Transverse colon (tissue), 4 donors: Measurements from ENCODE around the gene HMG20B. TPM values are rescaled to one million over a fixed set of nuclear protein-coding genes. Genes with fewer than 3 reads are reported as not detected.
"Not testable (repeated sequence)": the region's sequence is repeated elsewhere in the genome, so short reads cannot be mapped to it uniquely, and the experiment has no call there.

Experiments
- DNase-seq: peaks from one replicate; pipeline ENCODE4 v3.0.0-alpha.2; 2019
- H3K27ac ChIP-seq, 4 donors: fragments of 200-600 bp; sonication (generic); 2 replicates each; pipeline ENCODE4 v1.5.1; 2016 to 2018; ENCODE audit warnings: inconsistent platforms in 4 of 4
- H3K27me3 ChIP-seq: fragments of 200-600 bp; sonication (generic); 2 replicates; pipeline ENCODE4 v1.5.1; 2017; ENCODE audit warnings: inconsistent platforms
- H3K36me3 ChIP-seq, 4 donors: fragments of 200-600 bp; sonication (generic); 2 replicates each; pipeline ENCODE4 v1.5.1; 2017 to 2019; ENCODE audit warnings: inconsistent platforms in 4 of 4
- H3K4me1 ChIP-seq, 4 donors: fragments of 200-600 bp; sonication (generic); 2 replicates each; pipeline ENCODE4 v1.5.1; 2017 to 2020; ENCODE audit warnings: inconsistent platforms in 4 of 4
- H3K4me3 ChIP-seq, 4 donors: fragments of 200-600 bp; sonication (generic); 1 replicate in 1 of 4; 2 replicates in 3 of 4; pipeline versions ENCODE4 v1.5.1 to v1.6.1; 2017 to 2019; ENCODE audit warnings: inconsistent platforms in 4 of 4
- H3K9me3 ChIP-seq, 2 donors: fragments of 200-600 bp; sonication (generic); 2 replicates each; pipeline ENCODE4 v1.5.1; 2017 to 2019; ENCODE audit warnings: inconsistent platforms in 2 of 2
- CTCF ChIP-seq, 5 experiments: fragments of 200-600 bp in 3 of 5; fragments of 450-650 bp in 2 of 5; sonication (generic) in 3 of 5; IDR thresholded peaks; 1 replicate in 2 of 5; 2 replicates in 3 of 5; pipeline ENCODE4 v1.5.1; 2016 to 2017; ENCODE audit warnings: antibody characterized with exemption in 5 of 5, inconsistent platforms in 3 of 5, mild to moderate bottlenecking in 2 of 5, moderate library complexity in 1 of 5
- EP300 ChIP-seq: sonication (generic); formaldehyde crosslinking; IDR thresholded peaks from one replicate; pipeline ENCODE4 v1.6.1; 2017; ENCODE audit warnings: antibody characterized with exemption, low read depth
- POLR2A ChIP-seq: fragments of 450-650 bp; IDR thresholded peaks from one replicate; pipeline ENCODE4 v1.6.1; 2016; ENCODE audit warnings: antibody characterized with exemption, mild to moderate bottlenecking, moderate library complexity
- POLR2AphosphoS5 ChIP-seq, 3 donors: sonication (generic); formaldehyde crosslinking; IDR thresholded peaks; one replicate each; pipeline ENCODE4 v1.6.1; 2016; ENCODE audit warnings: antibody characterized with exemption in 3 of 3
- WGBS, 2 donors: methylation state at CpG; one replicate each; pipeline ENCODE4 v1.1.5; 2018; ENCODE audit warnings: low coverage in 1 of 2; 5-methylcytosine and 5-hydroxymethylcytosine counted together
- in situ Hi-C, 4 donors: fragments of 200-750 bp; cut with MboI; loops; one replicate each; pipeline versions ENCODE4 v1.15.0 to v1.15.1; 2017; ENCODE audit warnings: low sequenced_read_pairs in 3 of 4, low pct_ligation_motif_present in 1 of 4, low pct_unique_long_range_greater_than_20kb in 1 of 4
- intact Hi-C: fragments of 100-400 bp; cut with DNase I; formaldehyde crosslinking; loops from one replicate; pipeline ENCODE4 v1.15.1; 2023; ENCODE audit warnings: low total_unique reads
- total RNA-seq, 4 donors: library from RNA; depleted of rRNA; stranded (reverse); fragments of >200 nt; gene quantifications; one replicate each; pipeline ENCODE4 v1.1.0, GENCODE V29; 2016

HMG20B gene
- total RNA-seq, 4 donors from 2014 or later: 88.9 to 555 (median 130) TPM

GRCh38 chr19:3526507-3527237, 46.1 kb upstream of the HMG20B start:
- TF ChIP-seq EP300 (no peak), POLR2A (no peak), POLR2AphosphoS5 (IDR thresholded peaks at IDR 0.05) (no peak), CTCF (IDR thresholded peaks at IDR 0.05) (no peak)
- Histone ChIP-seq H3K27ac (no peak overlapping the region), H3K4me3 (no peak overlapping the region), H3K27me3 (no peaks in the 10 kb centered on the region), H3K4me1 (no peaks in the 10 kb centered on the region), H3K9me3 (no peaks in the 10 kb centered on the region), H3K36me3 (peaks cover 0 to 42% (median 12%) of the 10 kb centered on the region in 4 donors)
- DNase-seq: no peak
- intact Hi-C loops: loop anchor here (2.0 kb wide), 1 partner anchor 14 kb away; no protein-coding TSS in a partner anchor
- WGBS, 2 donors: 96% methylated on average over 19 of the region's 28 CpGs; no CpG with 5 or more reads in 1 of the 2 donors
- in situ Hi-C loops: no loop called here

DNA sequence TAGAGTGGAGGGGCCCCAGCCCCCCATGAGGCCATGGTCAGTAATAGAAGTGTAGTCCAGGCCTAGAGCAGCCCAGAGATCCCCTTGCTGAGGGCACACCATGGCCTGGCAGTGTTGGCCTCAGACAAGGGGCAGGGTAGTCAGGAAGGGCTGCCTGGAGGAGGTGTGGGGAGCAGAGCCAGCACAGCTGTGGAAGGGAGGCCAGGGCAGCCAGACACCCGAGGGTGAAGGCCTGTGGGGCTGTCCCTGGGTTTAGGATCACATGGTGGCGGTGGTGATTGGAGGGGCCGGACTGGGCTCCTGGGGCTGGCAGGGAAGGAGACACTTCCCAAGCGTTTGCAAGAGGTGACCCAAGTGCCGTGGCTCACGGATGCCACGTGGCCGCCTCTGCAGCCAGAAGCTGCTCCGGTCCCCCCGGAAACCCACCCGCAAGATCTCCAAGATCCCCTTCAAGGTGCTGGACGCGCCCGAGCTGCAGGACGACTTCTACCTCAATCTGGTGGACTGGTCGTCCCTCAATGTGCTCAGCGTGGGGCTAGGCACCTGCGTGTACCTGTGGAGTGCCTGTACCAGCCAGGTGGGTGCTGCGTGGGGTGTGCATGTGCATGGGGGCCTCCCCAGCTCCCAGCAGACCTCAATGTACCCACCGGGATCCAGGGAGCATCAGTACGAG, 45.4 kb upstream of the HMG20B start:
- DNase-seq: no peak
- WGBS, 2 donors: 93% methylated on average over 21 of the region's 21 CpGs; no CpG with 5 or more reads in 1 of the 2 donors
- H3K27ac ChIP-seq: no peak overlapping the region
- in situ Hi-C loops (no loop called here), intact Hi-C loops (loop anchor here (2.0 kb wide), 1 partner anchor 15 kb away; no protein-coding TSS in a partner anchor)
- H3K27me3 ChIP-seq: no peaks in the 10 kb centered on the region
- peaks cover 0 to 47% (median 16%) of the 10 kb centered on the region in 4 donors for H3K36me3 ChIP-seq
- no peaks in the 10 kb centered on the region for H3K9me3 ChIP-seq
- no peak overlapping the region for H3K4me3 ChIP-seq
- H3K4me1 ChIP-seq: no peaks in the 10 kb centered on the region
- TF ChIP-seq POLR2A (no peak), CTCF (IDR thresholded peaks at IDR 0.05) (no peak), EP300 (no peak), POLR2AphosphoS5 (IDR thresholded peaks at IDR 0.05) (no peak)

GRCh38 chr19:3528080-3528479, 44.7 kb upstream of the HMG20B start:
- intact Hi-C loops: no loop called here
- DNase-seq: no peak
- 98% methylated on average over 13 of the region's 14 CpGs; no CpG with 5 or more reads in 1 of the 2 donors for WGBS, 2 donors
- Histone ChIP-seq H3K36me3 (peaks cover 0 to 52% (median 19%) of the 10 kb centered on the region in 4 donors), H3K27me3 (no peaks in the 10 kb centered on the region), H3K4me3 (no peak overlapping the region), H3K27ac (no peak overlapping the region), H3K4me1 (no peaks in the 10 kb centered on the region), H3K9me3 (no peaks in the 10 kb centered on the region)
- no peak for TF ChIP-seq POLR2A
- TF ChIP-seq EP300: no peak
- TF ChIP-seq CTCF (IDR thresholded peaks at IDR 0.05): no peak
- no peak for TF ChIP-seq POLR2AphosphoS5 (IDR thresholded peaks at IDR 0.05)
- in situ Hi-C loops: no loop called here

DNA sequence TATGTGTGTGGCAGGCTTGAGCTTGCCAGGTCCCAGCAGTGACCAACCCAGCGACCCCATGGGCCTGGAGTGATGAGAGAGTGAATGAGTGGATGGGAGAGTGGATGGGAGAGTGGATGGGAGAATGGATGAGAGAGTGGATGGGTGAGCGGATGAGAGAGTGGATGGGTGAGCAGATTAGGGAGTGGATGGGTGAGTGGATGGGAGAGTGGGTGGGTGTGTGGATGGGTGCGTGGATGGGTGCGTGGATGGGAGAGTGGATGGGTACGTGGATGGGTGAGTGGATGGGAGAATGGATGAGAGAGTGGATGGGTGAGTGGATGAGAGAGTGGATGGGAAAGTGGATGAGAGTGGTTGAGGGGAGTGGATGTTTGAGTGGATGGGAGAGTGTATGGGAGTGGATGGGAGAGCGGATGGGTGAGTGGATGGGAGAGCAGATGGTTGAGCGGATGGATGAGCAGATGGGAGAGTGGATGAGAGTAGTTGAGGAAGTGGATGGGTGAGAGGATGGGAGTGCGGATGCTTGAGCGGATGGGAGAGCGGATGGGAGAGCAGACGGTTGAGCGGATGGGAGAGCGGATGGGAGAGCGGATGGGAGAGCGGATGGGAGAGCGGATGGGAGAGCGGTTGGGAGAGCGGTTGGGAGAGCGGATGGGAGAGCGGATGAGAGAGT, 44.1 kb upstream of the HMG20B start:
- intact Hi-C loops (no loop called here), in situ Hi-C loops (no loop called here)
- DNase-seq: no peak
- TF ChIP-seq POLR2A: no peak
- no peak for TF ChIP-seq CTCF (IDR thresholded peaks at IDR 0.05)
- TF ChIP-seq POLR2AphosphoS5 (IDR thresholded peaks at IDR 0.05): no peak
- TF ChIP-seq EP300: no peak
- H3K4me1 ChIP-seq: no peaks in the 10 kb centered on the region
- H3K4me3 ChIP-seq: no peak overlapping the region
- peaks cover 0 to 52% (median 22%) of the 10 kb centered on the region in 4 donors for H3K36me3 ChIP-seq
- no peaks in the 10 kb centered on the region for H3K27me3 ChIP-seq
- H3K9me3 ChIP-seq: no peaks in the 10 kb centered on the region
- H3K27ac ChIP-seq: no peak overlapping the region
- 91 to 96% methylated on average over 9 to 20 of the region's 20 CpGs for WGBS, 2 donors

DNA sequence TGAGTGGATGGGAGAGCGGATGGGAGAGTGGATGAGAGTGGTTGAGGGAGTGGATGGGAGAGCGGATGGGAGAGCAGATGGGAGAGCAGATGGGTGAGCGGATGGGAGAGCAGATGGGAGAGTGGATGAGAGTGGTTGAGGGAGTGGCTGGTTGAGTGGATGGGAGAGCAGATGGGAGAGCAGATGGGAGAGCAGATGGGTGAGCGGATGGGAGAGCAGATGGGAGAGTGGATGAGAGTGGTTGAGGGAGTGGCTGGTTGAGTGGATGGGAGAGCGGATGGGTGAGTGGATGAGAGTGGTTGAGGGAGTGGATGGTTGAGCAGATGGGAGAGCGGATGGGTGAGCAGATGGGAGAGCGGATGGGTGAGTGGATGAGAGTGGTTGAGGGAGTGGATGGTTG, 43.4 kb upstream of the HMG20B start:
- H3K27ac ChIP-seq, intact Hi-C loops, DNase-seq, in situ Hi-C loops, H3K27me3 ChIP-seq, H3K4me1 ChIP-seq, H3K4me3 ChIP-seq, H3K9me3 ChIP-seq: not testable (repeated sequence)
- WGBS, 2 donors: 90 to 91% methylated on average over 7 of the region's 7 CpGs
- H3K36me3 ChIP-seq: peaks cover 0 to 47% (median 23%) of the 10 kb centered on the region in 4 donors
